Ectodermal cell (in vitro differentiated cells): ENCODE measurements around the gene KLF6.

Experiments used
- H3K27ac ChIP-seq: 2 replicates; pipeline ENCODE4 v1.7.0; 2013; ENCODE audit warnings: mild to moderate bottlenecking, low read depth, low read length; ENCODE audit not compliant: insufficient read depth, poor library complexity, severe bottlenecking
- H3K27me3 ChIP-seq: 2 replicates; pipeline ENCODE4 v1.7.0; 2013; ENCODE audit warnings: mild to moderate bottlenecking, low read length; ENCODE audit not compliant: insufficient read depth, control insufficient read depth, poor library complexity, severe bottlenecking
- H3K36me3 ChIP-seq: one replicate; pipeline ENCODE4 v1.7.0; 2013; ENCODE audit warnings: low read length; ENCODE audit not compliant: control insufficient read depth, insufficient read depth
- H3K4me1 ChIP-seq: one replicate; pipeline ENCODE4 v1.7.0; 2013; ENCODE audit warnings: low read length; ENCODE audit not compliant: control insufficient read depth, insufficient read depth
- H3K4me3 ChIP-seq: 2 replicates; pipeline ENCODE4 v1.7.0; 2013; ENCODE audit warnings: low read depth, low read length, control low read depth; ENCODE audit not compliant: insufficient read depth
- H3K9me3 ChIP-seq: 2 replicates; pipeline ENCODE4 v1.7.0; 2013; ENCODE audit warnings: mild to moderate bottlenecking, low read length, moderate library complexity; ENCODE audit not compliant: control insufficient read depth
- WGBS, 2 experiments: methylation state at CpG; one replicate each; pipeline ENCODE4 v1.1.7; 2013; ENCODE audit warnings: missing lambda C conversion rate in 2 of 2; 5-methylcytosine and 5-hydroxymethylcytosine counted together

The KLF6 gene

DNA sequence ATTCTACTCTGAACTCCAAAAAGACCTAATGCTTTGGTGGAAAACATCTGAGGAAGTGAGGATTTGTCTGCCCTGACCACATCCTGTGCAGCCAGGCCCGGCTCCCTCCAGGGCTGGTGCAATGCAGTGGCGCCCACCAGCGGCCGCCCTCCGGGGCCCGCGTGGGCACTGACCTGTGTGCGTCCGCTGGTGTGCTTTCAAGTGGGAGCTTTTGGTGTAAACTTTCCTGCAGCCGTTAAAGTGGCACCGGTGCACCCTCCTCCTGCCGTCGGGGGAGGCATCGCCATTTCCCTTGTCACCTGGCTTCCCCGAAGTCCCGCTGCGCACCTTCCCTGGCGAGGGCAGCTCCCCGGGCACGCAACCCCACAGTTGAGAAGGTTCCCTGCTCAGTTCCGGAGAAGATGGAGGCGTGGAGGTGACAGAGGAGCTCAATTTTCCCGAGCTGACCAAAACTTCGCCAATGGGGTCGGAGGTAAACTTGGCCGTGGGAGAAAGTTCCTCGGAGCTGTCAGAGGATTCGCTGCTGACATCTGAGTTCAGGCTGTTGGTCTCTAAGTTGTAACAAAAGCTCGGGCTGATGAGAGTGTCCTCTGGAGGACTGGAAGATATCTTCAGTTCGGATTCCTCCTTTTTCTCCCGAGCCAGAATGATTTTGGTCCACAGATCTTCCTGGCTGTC, 3.4 kb downstream of the KLF6 start:
- WGBS, 2 experiments: 92 to 93% methylated on average over 31 of the region's 31 CpGs
- Histone ChIP-seq H3K27ac (no peak overlapping the region), H3K9me3 (no peaks in the 10 kb centered on the region), H3K36me3 (peaks cover 47% of the 10 kb centered on the region), H3K27me3 (peaks cover 6% of the 10 kb centered on the region), H3K4me3 (peak overlapping the region; percentile 89), H3K4me1 (peaks cover 15% of the 10 kb centered on the region)

DNA sequence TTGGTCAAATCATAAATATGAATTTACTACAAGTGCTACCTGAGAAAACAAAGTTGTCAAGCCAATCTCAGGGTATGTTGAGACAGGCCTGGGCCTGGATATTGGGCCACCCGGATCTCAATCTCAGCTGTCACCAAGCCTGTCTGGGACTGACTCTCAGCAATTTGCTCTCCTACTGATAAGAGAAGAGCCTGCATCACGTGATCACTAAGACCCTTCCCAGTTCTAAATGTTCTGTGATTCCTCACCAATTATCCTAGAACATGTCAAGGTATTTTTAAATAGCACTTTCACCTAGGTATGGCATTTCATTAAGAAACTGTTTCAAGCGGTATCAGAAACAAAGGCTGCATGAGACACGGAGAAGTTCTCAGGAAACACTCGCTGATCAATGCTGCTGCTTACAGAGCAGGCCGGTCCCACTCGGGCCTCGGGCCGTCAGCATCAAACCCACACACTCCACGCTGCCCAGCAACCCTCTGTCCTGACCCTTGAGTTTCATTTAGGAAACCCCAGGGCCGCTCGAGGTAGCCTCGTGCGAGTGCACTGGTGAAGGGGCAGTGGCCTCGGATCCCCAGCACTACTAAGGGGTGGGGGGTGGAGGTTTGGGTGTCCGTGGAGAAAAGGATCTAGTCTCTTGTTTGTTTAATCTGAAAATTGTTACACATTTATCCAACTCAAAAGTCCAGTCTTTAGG, 4.1 kb downstream of the KLF6 start:
- 95 to 96% methylated on average over 15 to 16 of the region's 16 CpGs for WGBS, 2 experiments
- H3K27ac ChIP-seq: no peak overlapping the region
- H3K4me3 ChIP-seq: no peak overlapping the region
- no peaks in the 10 kb centered on the region for H3K27me3 ChIP-seq
- peaks cover 18% of the 10 kb centered on the region for H3K4me1 ChIP-seq
- peaks cover 47% of the 10 kb centered on the region for H3K36me3 ChIP-seq
- H3K9me3 ChIP-seq: no peaks in the 10 kb centered on the region

DNA sequence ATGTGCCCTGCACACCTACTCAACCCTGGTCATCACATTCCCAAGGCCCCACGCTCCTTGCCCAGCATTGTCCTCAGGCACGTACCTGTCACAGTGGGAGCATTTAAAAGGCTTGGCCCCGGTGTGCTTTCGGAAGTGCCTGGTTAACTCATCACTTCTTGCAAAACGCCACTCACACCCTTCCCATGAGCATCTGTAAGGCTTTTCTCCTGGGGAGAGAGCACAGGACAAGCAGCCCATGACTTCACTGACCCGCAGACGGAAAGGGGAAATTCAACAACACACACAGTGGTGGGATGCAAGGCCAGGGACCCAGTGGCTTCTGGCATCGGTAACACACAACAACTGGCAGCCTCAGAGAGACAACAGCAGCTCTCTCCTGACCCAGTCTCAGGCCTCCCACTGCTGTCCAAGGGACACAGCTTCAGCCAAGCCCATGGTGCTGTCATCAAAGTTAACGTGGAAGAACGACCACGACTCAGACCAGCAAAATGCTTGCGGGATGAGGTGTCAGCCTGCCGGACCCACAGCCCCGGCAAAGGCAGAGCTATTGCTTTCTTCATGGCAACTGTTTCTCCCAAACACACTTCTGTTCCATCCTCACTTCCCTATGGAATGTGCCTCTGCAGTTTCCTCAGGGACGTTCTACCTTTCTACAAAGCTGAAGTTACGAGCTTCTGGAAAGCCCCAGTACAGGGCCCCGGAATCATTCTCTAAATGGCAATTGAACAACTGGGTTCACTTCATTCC, 4.8 kb downstream of the KLF6 start:
- no peak overlapping the region for H3K27ac ChIP-seq
- H3K4me1 ChIP-seq: peaks cover 24% of the 10 kb centered on the region
- peaks cover 47% of the 10 kb centered on the region for H3K36me3 ChIP-seq
- 94 to 98% methylated on average over 17 of the region's 17 CpGs for WGBS, 2 experiments
- no peaks in the 10 kb centered on the region for H3K27me3 ChIP-seq
- no peak overlapping the region for H3K4me3 ChIP-seq
- H3K9me3 ChIP-seq: no peaks in the 10 kb centered on the region

DNA sequence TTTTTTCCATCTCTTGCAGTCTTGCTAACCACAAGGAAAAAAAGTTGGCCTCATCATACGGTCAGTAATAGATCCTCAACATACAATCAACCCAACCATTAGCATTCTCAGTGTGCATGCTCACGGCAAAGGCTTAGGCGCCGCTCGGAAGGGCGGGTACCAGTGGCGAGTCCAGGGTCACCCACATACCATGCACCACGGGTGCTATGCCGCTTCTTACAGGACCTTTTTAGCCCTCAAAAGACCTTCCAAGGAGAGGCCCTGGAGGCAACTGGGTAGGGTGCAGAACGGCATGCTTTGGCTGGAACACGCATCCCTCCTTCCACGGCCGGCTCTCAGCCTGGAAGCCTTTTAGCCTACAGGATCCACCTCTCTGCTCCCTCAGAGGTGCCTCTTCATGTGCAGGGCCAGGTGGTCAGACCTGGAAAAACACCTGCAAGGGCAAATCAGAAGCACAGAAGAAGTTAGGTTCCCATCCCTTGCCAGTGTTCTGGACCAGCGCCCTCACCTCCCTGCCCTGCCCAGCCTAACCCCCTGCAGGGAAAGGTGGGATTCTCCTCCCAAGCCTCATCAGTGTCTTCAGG, 5.8 kb downstream of the KLF6 start:
- 92 to 94% methylated on average over 14 of the region's 14 CpGs for WGBS, 2 experiments
- Histone ChIP-seq H3K9me3 (no peaks in the 10 kb centered on the region), H3K27me3 (no peaks in the 10 kb centered on the region), H3K36me3 (peaks cover 47% of the 10 kb centered on the region), H3K4me1 (peaks cover 24% of the 10 kb centered on the region), H3K4me3 (no peak overlapping the region), H3K27ac (no peak overlapping the region)

DNA sequence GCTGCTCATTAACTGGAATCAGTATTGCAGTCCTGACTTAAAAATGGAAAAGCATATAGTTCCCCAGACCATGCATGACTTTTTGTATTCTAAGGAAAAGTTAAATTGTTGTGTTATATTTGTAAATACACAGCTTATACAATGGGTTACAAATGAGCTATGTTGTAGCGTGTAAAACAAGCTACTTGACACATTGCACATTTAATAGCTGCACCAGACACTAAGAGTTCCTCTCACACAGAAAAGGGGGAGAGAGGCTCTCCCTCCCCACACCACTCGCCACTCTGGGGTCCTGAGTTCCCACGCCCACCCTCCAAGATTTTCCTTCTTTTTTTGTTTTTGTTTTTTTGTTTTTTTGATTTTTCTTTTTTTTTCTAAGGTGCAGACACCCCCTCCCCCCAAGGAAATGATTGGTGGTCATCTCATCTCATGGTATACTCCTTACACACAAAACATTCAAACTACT, 6.3 kb downstream of the KLF6 start:
- no peaks in the 10 kb centered on the region for H3K9me3 ChIP-seq
- peaks cover 24% of the 10 kb centered on the region for H3K4me1 ChIP-seq
- H3K4me3 ChIP-seq: no peak overlapping the region
- WGBS, 2 experiments: 90 to 100% methylated on average over 1 to 2 of the region's 3 CpGs
- H3K27ac ChIP-seq: no peak overlapping the region
- no peaks in the 10 kb centered on the region for H3K27me3 ChIP-seq
- peaks cover 47% of the 10 kb centered on the region for H3K36me3 ChIP-seq

DNA sequence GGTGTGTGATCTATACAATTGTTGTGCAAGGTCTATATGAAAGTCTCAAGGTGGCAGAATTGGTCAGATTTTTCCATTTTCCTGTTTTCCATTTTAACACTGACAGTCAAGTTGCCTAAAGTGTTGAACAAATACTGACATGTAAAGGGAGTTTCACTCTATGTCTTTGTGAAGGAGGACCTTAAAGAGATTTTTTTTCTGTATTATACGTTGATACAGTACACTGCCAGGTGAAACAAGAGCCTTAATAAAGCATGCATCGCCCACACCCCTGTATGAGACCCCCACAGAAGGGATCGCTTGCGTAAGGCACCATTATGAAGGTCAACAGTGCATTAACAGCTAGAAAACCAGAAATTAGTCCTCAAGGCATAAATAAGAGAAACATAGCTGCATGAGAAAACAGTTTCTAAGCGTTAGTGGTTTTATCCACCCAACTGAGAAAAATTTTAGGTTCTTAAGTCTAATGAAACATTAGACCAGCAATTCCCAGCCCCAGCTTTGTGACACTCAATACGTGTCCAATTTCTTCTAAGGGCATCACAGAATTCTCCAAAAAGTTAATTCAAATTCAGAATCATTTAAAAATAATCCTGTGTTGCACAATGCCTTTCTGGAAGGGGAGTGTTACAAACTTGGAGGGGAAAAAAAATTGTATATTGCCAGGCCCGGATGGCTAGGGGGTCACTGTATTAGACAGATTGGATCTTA, 6.9 kb downstream of the KLF6 start:
- WGBS, 2 experiments: 95 to 98% methylated on average over 7 of the region's 7 CpGs
- Histone ChIP-seq H3K36me3 (peaks cover 47% of the 10 kb centered on the region), H3K9me3 (no peaks in the 10 kb centered on the region), H3K27me3 (no peaks in the 10 kb centered on the region), H3K27ac (no peak overlapping the region), H3K4me1 (peaks cover 24% of the 10 kb centered on the region), H3K4me3 (no peak overlapping the region)

DNA sequence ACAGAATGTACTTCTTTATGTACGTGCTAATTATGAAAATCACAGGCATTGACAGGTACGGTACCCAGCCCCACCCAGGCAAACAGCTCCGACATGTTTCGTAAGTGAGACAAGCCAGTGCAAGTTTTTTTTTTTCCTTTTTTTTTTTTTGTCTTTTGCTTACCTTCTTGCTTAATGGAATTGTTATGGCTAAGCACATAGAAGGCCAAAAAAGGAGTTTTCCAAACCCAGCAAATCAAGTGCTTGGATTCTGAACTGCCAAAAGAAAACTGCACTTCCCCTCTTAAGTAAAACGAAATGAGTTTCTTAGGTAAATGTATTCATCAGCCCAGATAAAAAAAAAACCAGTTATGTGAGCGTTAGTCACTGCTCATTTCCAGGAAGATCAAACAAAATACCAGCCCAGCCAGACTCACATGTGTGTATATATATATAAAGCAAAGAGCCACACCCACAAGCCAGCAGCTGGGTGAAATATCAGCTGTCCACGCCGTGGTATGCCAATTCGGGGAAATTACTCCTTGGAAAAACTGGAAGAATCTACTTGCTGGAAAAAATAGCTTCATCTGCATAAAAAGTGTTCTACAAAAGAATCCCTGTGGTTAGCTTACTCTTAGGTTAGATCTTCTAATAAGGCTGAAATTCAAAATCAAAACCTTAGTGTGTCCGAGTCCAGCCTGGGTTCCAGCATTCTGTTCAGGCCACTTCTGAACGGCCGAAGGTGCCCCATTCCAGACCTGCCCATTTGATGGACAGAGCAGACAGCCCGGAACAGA, 8.0 kb downstream of the KLF6 start:
- no peak overlapping the region for H3K27ac ChIP-seq
- no peak overlapping the region for H3K4me3 ChIP-seq
- H3K4me1 ChIP-seq: peaks cover 15% of the 10 kb centered on the region
- H3K27me3 ChIP-seq: no peaks in the 10 kb centered on the region
- 94 to 97% methylated on average over 13 of the region's 13 CpGs for WGBS, 2 experiments
- H3K9me3 ChIP-seq: no peaks in the 10 kb centered on the region
- peaks cover 46% of the 10 kb centered on the region for H3K36me3 ChIP-seq

DNA sequence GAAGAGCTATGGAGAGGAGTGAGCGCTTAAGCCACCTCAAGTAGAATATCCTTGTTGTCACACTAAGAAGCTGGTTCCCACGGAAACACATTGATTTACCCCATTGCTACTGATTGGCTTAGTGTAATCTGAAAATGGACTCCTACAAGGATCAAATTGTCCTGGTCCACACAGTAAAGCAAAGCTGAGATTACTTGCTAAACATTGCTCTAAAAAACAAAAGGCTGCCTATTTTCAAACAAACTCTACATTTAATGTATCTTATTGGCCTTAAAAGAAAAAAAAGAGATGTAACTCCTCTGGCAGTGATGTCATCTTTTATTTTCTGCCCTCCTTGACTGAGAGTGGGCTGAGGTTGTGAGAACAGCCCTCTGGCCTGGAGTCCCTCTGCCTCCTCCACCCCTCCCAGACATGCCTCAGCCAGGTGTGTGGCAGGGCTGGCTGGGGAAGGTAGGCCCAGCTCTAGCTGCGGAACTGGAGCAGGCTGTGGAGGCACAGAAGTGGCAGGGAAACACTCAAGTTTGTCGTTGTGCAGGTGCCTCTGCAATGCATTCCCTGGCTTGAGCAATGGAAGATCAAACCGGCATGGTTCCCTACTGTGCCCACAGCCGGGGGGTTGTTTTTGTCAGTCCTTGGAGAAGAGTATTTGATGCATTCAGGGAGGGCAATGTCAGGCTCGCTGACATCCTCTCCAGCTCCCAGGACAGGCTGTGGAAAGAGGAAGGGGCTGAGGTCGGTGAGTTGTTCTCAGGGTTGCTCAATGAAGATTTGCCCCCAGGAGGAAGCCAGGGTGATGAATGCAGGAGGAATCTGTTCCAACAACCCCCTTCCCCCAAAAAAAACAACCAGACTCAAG, 9.1 kb downstream of the KLF6 start:
- Histone ChIP-seq H3K4me3 (no peak overlapping the region), H3K36me3 (peaks cover 36% of the 10 kb centered on the region), H3K27me3 (no peaks in the 10 kb centered on the region), H3K27ac (peak overlapping the region; percentile 74), H3K9me3 (no peaks in the 10 kb centered on the region), H3K4me1 (peaks cover 15% of the 10 kb centered on the region)
- WGBS, 2 experiments: 37 to 38% methylated on average over 7 to 8 of the region's 8 CpGs
